ENCODE measurements around the gene PEX26. TPM values are rescaled to one million over a fixed set of nuclear protein-coding genes. Genes with fewer than 3 reads are reported as not detected.
"Not testable (repeated sequence)": the region's sequence is repeated elsewhere in the genome, so short reads cannot be mapped to it uniquely, and the experiment has no call there.

The PEX26 gene
- total RNA-seq, 2 donors from 2014 or later: 39.1 to 46.0 TPM

GRCh38 chr22:18073467-18073866 lies 4.3 kb upstream of the PEX26 start:
- Histone ChIP-seq H3K4me3 (no peak overlapping the region), H3K27ac (no peak overlapping the region), H3K27me3 (replicated peaks; ENCODE audit: insufficient read depth) (no peaks in the 10 kb centered on the region), H3K4me1 (ENCODE audit: control insufficient read depth in 1 of 2, low read depth in 2 of 2) (peaks cover 23 to 35% of the 10 kb centered on the region in 2 donors), H3K36me3 (no peaks in the 10 kb centered on the region), H3K9me3 (no peaks in the 10 kb centered on the region)
- TF ChIP-seq CTCF (IDR thresholded peaks at IDR 0.05): no peak
- ATAC-seq (ENCODE audit: insufficient number of reproducible peaks, low FRiP score, low read depth) (no peak), DNase-seq (ENCODE audit: low spot score) (no peak)

GRCh38 chr22:18073927-18074326 lies 3.9 kb upstream of the PEX26 start:
- not testable (repeated sequence) for H3K9me3 ChIP-seq; H3K27ac ChIP-seq; H3K4me3 ChIP-seq; H3K27me3 ChIP-seq (replicated peaks; ENCODE audit: insufficient read depth); H3K36me3 ChIP-seq; DNase-seq (ENCODE audit: low spot score); ATAC-seq (ENCODE audit: insufficient number of reproducible peaks, low FRiP score, low read depth)
- peaks cover 23 to 35% of the 10 kb centered on the region in 2 donors for H3K4me1 ChIP-seq (ENCODE audit: control insufficient read depth in 1 of 2, low read depth in 2 of 2)

- H3K9me3 ChIP-seq: no peaks in the 10 kb centered on the region
- H3K27ac ChIP-seq: peak overlapping the region; percentile 46 to 80
- no peaks in the 10 kb centered on the region for H3K27me3 ChIP-seq (replicated peaks; ENCODE audit: insufficient read depth)
- no peak for ATAC-seq (ENCODE audit: insufficient number of reproducible peaks, low FRiP score, low read depth)
- peaks cover 4% of the 10 kb centered on the region for H3K36me3 ChIP-seq
- no peak for TF ChIP-seq CTCF (IDR thresholded peaks at IDR 0.05)
- no peak for DNase-seq (ENCODE audit: low spot score)
- H3K4me3 ChIP-seq: no peak overlapping the region
- peaks cover 23 to 36% of the 10 kb centered on the region in 2 donors for H3K4me1 ChIP-seq (ENCODE audit: control insufficient read depth in 1 of 2, low read depth in 2 of 2)
Measured at GRCh38 chr22:18075101-18075719, 2.6 kb upstream of the PEX26 start.

GRCh38 chr22:18075720-18076497 lies 1.9 kb upstream of the PEX26 start:
- no peak for DNase-seq (ENCODE audit: low spot score)
- Histone ChIP-seq H3K36me3 (peaks cover 4% of the 10 kb centered on the region), H3K4me1 (ENCODE audit: control insufficient read depth in 1 of 2, low read depth in 2 of 2) (peaks cover 23 to 36% of the 10 kb centered on the region in 2 donors), H3K4me3 (no peak overlapping the region), H3K9me3 (no peaks in the 10 kb centered on the region), H3K27me3 (replicated peaks; ENCODE audit: insufficient read depth) (no peaks in the 10 kb centered on the region), H3K27ac (peak overlapping the region; percentile 59 to 80)
- peak; percentile 68 for ATAC-seq (ENCODE audit: insufficient number of reproducible peaks, low FRiP score, low read depth)
- TF ChIP-seq CTCF (IDR thresholded peaks at IDR 0.05): peak; percentile 87

- H3K27ac ChIP-seq: peak overlapping the region; percentile 59 to 80
Measured at GRCh38 chr22:18077087-18077638, 627 bp upstream of the PEX26 start.

More at GRCh38 chr22:18077087-18077638, 627 bp upstream of the PEX26 start:
- Histone ChIP-seq H3K27me3 (replicated peaks; ENCODE audit: insufficient read depth) (no peaks in the 10 kb centered on the region), H3K36me3 (peaks cover 4% of the 10 kb centered on the region), H3K4me3 (peak overlapping the region; percentile 83), H3K4me1 (ENCODE audit: control insufficient read depth in 1 of 2, low read depth in 2 of 2) (peaks cover 23 to 36% of the 10 kb centered on the region in 2 donors), H3K9me3 (no peaks in the 10 kb centered on the region)
- no peak for TF ChIP-seq CTCF (IDR thresholded peaks at IDR 0.05)
- DNase-seq (ENCODE audit: low spot score) (no peak), ATAC-seq (ENCODE audit: insufficient number of reproducible peaks, low FRiP score, low read depth) (no peak)

Data from thoracic aorta (tissue), 2 donors.